ENCODE data around the gene EVI5.
"Not testable (repeated sequence)": the region's sequence is repeated elsewhere in the genome, so short reads cannot be mapped to it uniquely, and the experiment has no call there.

Gene EVI5

DNA sequence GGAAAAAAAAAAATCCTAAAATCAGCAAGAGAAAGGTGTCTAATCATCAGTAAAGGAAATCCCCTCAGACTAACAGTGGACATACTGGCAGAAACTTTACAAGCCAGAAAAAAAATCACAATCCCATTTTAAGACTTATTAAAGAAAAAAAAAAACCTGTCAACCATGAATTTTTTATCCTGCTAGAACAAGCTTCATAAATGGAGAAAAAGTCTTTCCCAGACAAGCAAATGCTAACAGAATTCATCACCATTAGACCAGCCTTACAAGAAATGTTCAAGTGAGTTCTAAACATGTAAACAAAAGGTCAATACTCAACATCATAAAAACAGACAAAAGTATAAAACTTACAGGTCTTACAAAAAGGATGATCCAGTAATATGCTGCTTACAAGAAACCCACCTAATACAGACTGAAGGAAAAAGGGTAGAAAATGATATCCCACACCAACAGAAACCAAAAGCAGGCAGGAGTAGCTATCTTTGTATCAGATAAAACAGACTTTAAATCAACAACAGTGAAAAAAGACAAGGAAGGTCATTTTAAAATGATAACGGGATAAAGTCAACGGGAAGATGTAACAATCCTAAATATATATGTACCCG is 129.6 kb downstream of the EVI5 start:
- Histone ChIP-seq H3K4me1 (ENCODE audit: control insufficient read depth, insufficient read depth, low read length) (no peaks in the 10 kb centered on the region), H3K36me3 (ENCODE audit: control insufficient read depth, insufficient read depth, low read length) (no peaks in the 10 kb centered on the region), H3K4me3 (ENCODE audit: low read depth, low read length) (no peak overlapping the region), H3K27me3 (ENCODE audit: control insufficient read depth, insufficient read depth, low read length) (no peaks in the 10 kb centered on the region), H3K9me3 (ENCODE audit: control insufficient read depth, insufficient read depth, low read length) (peaks cover 3% of the 10 kb centered on the region), H3K9ac (ENCODE audit: low read depth, low read length) (no peak overlapping the region)

DNA sequence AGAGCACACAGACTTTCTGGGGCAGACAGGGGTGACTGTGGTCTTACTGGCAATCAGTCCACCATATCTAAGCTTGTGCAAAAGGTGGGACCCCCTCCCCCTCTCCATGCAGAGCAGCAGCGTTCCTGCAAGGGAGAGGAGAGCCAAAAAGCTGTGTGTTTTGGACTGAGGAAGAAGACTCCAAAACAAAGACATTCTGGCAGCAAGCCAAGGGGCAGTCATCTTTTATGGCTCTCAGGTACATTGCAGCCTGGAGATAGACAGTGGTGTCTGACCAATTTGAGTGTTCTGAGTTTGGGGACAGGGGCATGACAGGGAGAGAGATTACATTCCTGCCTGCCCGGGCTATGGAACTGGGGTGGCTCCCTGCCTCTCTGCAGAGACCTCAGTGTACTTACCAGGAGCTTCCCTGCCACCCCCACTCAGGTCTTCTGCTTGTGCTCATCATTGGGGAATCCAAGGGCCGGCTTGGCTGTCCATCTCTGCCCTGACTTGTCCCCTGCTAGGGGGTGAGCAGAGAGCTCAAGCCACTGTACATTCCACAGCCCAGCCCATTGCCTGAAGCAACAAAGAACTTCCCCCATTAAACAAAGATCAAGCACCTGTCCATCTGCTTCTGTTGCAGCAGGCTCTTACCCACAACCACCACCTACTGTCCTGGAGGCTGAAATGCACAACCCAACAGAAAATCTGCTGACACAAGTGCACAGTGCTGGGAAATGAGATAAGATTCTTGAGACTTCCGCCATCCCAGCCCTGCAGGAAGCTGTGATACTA is 131.1 kb downstream of the EVI5 start:
- Histone ChIP-seq H3K36me3 (ENCODE audit: control insufficient read depth, insufficient read depth, low read length) (no peaks in the 10 kb centered on the region), H3K9ac (ENCODE audit: low read depth, low read length) (no peak overlapping the region), H3K4me1 (ENCODE audit: control insufficient read depth, insufficient read depth, low read length) (no peaks in the 10 kb centered on the region), H3K4me3 (ENCODE audit: low read depth, low read length) (no peak overlapping the region), H3K9me3 (ENCODE audit: control insufficient read depth, insufficient read depth, low read length) (peaks cover 3% of the 10 kb centered on the region), H3K27me3 (ENCODE audit: control insufficient read depth, insufficient read depth, low read length) (no peaks in the 10 kb centered on the region)

DNA sequence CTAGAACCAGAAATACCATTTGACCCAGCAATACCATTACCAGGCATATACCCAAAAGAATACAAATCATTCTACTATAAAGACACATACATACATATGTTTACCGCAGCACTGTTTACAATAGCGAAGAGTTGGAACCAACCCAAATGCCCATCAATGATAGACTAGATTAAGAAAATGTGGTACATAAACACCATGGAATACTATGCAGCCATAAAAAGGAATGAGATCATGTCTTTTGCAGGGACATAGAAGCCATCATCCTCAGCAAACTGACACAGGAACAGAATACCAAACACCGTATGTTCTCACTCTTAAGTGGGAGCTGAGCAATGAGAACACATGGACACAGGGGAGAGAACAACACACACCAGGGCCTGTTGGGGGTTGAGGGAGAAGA is 144.2 kb downstream of the EVI5 start:
- H3K4me1 ChIP-seq (ENCODE audit: control insufficient read depth, insufficient read depth, low read length); H3K9me3 ChIP-seq (ENCODE audit: control insufficient read depth, insufficient read depth, low read length); H3K27me3 ChIP-seq (ENCODE audit: control insufficient read depth, insufficient read depth, low read length); H3K4me3 ChIP-seq (ENCODE audit: low read depth, low read length); H3K9ac ChIP-seq (ENCODE audit: low read depth, low read length); H3K36me3 ChIP-seq (ENCODE audit: control insufficient read depth, insufficient read depth, low read length): not testable (repeated sequence)

DNA sequence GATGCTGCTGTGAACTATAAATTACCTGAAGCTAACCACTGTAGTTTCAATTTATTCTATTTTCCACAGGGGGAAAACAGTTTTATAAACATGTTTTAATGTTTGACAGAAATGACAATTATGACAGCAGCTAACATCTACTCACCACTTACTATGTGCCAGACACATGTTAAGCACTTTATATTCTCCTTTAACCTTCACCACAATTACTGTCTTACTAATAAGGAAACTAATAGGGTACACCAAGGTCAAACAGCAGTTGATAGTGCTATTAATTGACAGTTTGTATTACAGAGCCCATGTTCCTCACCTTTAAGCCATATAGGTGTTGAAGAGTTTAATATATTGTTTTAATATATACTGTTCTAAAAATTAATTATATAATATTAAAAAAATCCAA is 146.4 kb downstream of the EVI5 start:
- Histone ChIP-seq H3K4me1 (ENCODE audit: control insufficient read depth, insufficient read depth, low read length) (no peaks in the 10 kb centered on the region), H3K27me3 (ENCODE audit: control insufficient read depth, insufficient read depth, low read length) (no peaks in the 10 kb centered on the region), H3K9me3 (ENCODE audit: control insufficient read depth, insufficient read depth, low read length) (no peaks in the 10 kb centered on the region), H3K9ac (ENCODE audit: low read depth, low read length) (no peak overlapping the region), H3K4me3 (ENCODE audit: low read depth, low read length) (no peak overlapping the region), H3K36me3 (ENCODE audit: control insufficient read depth, insufficient read depth, low read length) (no peaks in the 10 kb centered on the region)

DNA sequence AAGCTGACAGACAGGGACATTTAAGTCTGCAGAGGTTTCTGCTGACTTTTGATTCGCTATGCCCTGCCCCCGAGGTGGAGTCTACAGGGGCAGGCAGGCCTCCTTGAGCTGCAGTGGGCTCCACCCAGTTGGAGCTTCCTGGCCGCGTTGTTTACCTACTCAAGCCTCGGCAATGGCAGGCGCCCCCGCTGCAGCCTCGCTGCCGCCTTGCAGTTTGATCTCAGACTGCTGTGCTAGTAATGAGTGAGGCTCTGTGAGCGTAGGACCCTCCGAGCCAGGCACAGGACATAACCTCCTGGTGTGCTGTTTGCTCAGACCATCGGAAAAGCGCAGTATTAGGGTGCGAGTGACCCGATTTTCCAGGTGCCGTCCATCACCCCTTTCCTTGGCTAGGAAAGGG is 149.7 kb downstream of the EVI5 start:
- not testable (repeated sequence) for H3K36me3 ChIP-seq (ENCODE audit: control insufficient read depth, insufficient read depth, low read length); H3K27me3 ChIP-seq (ENCODE audit: control insufficient read depth, insufficient read depth, low read length); H3K4me1 ChIP-seq (ENCODE audit: control insufficient read depth, insufficient read depth, low read length); H3K9ac ChIP-seq (ENCODE audit: low read depth, low read length); H3K4me3 ChIP-seq (ENCODE audit: low read depth, low read length); H3K9me3 ChIP-seq (ENCODE audit: control insufficient read depth, insufficient read depth, low read length)

DNA sequence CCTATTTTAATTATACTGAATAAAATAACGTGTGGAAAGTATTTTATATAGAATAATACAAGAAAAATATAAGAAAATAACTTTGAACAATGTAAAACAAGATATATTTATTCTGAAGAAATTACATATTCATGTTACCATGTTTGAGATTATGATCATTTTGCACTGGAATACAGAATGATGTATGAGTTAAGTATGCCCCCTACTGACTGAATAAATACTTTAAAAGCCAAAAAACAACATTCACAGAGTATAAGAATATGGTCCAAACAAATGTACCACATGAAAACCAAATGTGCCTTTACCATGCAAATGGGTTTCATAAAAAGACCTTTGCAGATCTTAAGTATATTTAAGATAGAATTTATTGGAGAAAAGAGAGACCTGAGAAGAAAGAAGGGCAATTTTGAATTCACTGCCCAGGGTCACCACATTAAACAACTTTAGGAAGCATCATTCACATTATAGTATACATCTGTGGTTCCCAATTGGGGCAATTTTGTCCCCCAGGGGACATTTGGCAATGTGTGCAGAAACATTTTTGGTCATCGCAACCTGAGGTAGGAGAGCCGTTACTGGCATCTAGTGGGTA is 161.6 kb downstream of the EVI5 start:
- Histone ChIP-seq H3K9ac (ENCODE audit: low read depth, low read length) (no peak overlapping the region), H3K4me1 (ENCODE audit: control insufficient read depth, insufficient read depth, low read length) (no peaks in the 10 kb centered on the region), H3K27me3 (ENCODE audit: control insufficient read depth, insufficient read depth, low read length) (no peaks in the 10 kb centered on the region), H3K4me3 (ENCODE audit: low read depth, low read length) (no peak overlapping the region), H3K9me3 (ENCODE audit: control insufficient read depth, insufficient read depth, low read length) (no peaks in the 10 kb centered on the region), H3K36me3 (ENCODE audit: control insufficient read depth, insufficient read depth, low read length) (no peaks in the 10 kb centered on the region)

DNA sequence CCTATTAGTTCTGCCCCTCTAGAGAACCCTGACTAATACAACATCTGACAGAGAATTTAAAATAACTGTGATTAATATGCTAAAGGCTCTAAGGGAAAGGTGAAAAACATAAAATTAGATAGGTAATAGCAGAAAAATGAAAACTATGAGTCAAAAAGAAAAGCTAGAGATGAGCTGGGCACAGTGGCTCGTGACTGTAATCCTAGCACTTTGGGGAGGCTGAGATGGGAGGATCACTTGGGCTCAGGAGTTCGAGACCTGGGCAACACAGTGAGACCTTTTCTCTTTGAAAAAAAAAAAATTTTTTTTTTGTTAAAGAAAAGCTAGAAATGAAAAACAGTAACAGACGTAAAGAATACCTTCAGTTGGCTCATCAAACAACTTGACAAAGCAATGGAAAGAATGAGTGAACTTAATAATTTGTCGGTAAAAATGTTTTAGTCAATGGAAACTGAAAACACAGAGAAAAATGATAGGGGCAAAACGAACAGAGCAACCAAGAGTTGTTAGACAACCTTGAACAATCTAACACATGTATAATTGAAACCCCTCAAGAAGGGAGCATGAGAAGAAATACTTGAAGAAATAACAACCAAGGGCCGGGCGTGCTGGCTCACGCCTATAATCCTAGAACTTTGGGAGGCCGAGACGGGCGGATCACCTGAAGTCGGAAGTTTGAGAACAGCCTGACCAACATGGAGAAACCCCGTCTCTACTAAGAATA is 165.3 kb downstream of the EVI5 start:
- H3K36me3 ChIP-seq (ENCODE audit: control insufficient read depth, insufficient read depth, low read length) = no peaks in the 10 kb centered on the region

DNA sequence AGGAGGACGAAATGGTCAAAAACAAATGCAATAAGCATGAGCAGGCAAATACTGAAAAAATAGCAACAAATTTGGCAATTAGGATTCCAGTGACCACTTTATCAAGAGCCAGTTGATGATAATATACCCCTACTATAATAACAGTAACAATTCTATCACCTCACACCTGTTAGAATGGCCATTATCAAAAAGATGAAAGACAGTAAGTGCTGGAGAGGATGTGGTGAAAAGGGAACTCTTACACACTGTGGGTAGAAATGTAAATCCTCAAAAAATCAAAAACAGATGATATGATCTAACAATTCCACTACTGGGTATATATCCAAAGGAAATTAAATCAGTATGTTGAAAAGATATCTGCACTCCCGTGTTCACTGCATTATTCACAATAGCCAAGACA is 183.9 kb downstream of the EVI5 start:
- Histone ChIP-seq H3K9me3 (ENCODE audit: control insufficient read depth, insufficient read depth, low read length) (no peaks in the 10 kb centered on the region), H3K9ac (ENCODE audit: low read depth, low read length) (no peak overlapping the region), H3K36me3 (ENCODE audit: control insufficient read depth, insufficient read depth, low read length) (no peaks in the 10 kb centered on the region), H3K27me3 (ENCODE audit: control insufficient read depth, insufficient read depth, low read length) (no peaks in the 10 kb centered on the region), H3K4me1 (ENCODE audit: control insufficient read depth, insufficient read depth, low read length) (no peaks in the 10 kb centered on the region), H3K4me3 (ENCODE audit: low read depth, low read length) (no peak overlapping the region)

More for the DNA sequence above, 165.3 kb downstream of the EVI5 start:
- H3K9me3 ChIP-seq (ENCODE audit: control insufficient read depth, insufficient read depth, low read length) = no peaks in the 10 kb centered on the region
- H3K27me3 ChIP-seq (ENCODE audit: control insufficient read depth, insufficient read depth, low read length) = no peaks in the 10 kb centered on the region
- H3K9ac ChIP-seq (ENCODE audit: low read depth, low read length) = no peak overlapping the region
- H3K4me3 ChIP-seq (ENCODE audit: low read depth, low read length) = no peak overlapping the region
- no peaks in the 10 kb centered on the region for H3K4me1 ChIP-seq (ENCODE audit: control insufficient read depth, insufficient read depth, low read length)

DNA sequence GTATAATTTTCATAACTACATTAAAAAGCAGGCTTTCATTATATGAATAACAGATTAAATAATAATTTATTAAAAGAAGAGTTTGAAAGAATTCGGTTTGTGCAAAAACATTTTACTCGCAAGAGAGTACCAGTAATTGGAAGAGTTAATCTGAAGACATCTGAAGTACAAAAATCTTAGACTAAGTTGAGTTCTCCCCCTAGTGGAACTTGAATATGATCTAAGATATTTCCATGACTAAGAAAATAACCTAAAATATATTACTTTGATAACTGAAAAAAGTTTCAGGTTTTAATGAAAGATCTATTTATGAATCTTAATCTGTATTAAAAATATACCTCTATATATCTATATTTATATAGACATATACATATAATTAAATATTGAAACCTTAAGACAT is 185.7 kb downstream of the EVI5 start:
- Histone ChIP-seq H3K4me3 (ENCODE audit: low read depth, low read length) (no peak overlapping the region), H3K36me3 (ENCODE audit: control insufficient read depth, insufficient read depth, low read length) (no peaks in the 10 kb centered on the region), H3K4me1 (ENCODE audit: control insufficient read depth, insufficient read depth, low read length) (no peaks in the 10 kb centered on the region), H3K27me3 (ENCODE audit: control insufficient read depth, insufficient read depth, low read length) (no peaks in the 10 kb centered on the region), H3K9ac (ENCODE audit: low read depth, low read length) (no peak overlapping the region), H3K9me3 (ENCODE audit: control insufficient read depth, insufficient read depth, low read length) (no peaks in the 10 kb centered on the region)

DNA sequence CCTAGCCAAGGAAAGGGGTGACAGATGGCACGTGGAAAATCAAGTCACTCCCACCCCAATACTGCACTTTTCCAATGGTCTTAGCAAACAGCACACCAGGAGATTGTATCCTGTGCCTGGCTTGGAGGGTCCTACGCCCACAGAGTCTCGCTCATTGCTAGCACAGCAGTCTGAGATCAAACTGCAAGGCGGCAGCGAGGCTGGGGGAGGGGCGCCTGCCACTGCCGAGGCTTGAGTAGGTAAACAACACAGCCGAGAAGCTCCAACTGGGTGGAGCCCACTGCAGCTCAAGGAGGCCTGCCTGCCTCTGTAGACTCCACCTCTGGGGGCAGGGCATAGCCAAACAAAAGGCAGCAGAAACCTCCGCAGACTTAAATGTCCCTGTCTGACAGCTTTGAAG is 195.5 kb downstream of the EVI5 start:
- H3K4me3 ChIP-seq (ENCODE audit: low read depth, low read length); H3K9ac ChIP-seq (ENCODE audit: low read depth, low read length); H3K4me1 ChIP-seq (ENCODE audit: control insufficient read depth, insufficient read depth, low read length); H3K27me3 ChIP-seq (ENCODE audit: control insufficient read depth, insufficient read depth, low read length); H3K36me3 ChIP-seq (ENCODE audit: control insufficient read depth, insufficient read depth, low read length); H3K9me3 ChIP-seq (ENCODE audit: control insufficient read depth, insufficient read depth, low read length): not testable (repeated sequence)

DNA sequence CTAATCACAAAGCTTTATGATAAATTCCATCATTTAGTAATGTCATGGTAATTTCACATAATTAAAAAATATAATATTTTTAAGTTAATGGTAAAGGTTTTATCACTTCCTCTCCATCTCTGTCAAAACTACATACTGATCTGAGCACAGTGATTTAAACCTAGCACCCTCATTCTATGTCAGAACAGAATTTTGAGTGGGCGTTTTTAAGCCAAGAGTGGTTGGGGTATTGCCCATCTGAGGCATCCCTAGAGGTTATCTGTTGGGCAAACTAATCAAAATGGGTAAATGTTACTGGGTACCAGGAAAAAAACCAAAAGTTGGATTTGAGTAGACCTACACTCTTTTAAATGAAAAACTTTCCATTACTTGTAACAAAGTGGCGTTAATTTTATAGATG is 197.5 kb downstream of the EVI5 start:
- no peaks in the 10 kb centered on the region for H3K27me3 ChIP-seq (ENCODE audit: control insufficient read depth, insufficient read depth, low read length)
- no peak overlapping the region for H3K4me3 ChIP-seq (ENCODE audit: low read depth, low read length)
- H3K9ac ChIP-seq (ENCODE audit: low read depth, low read length) = no peak overlapping the region
- peaks cover 4% of the 10 kb centered on the region for H3K9me3 ChIP-seq (ENCODE audit: control insufficient read depth, insufficient read depth, low read length)
- no peaks in the 10 kb centered on the region for H3K36me3 ChIP-seq (ENCODE audit: control insufficient read depth, insufficient read depth, low read length)
- H3K4me1 ChIP-seq (ENCODE audit: control insufficient read depth, insufficient read depth, low read length) = no peaks in the 10 kb centered on the region

DNA sequence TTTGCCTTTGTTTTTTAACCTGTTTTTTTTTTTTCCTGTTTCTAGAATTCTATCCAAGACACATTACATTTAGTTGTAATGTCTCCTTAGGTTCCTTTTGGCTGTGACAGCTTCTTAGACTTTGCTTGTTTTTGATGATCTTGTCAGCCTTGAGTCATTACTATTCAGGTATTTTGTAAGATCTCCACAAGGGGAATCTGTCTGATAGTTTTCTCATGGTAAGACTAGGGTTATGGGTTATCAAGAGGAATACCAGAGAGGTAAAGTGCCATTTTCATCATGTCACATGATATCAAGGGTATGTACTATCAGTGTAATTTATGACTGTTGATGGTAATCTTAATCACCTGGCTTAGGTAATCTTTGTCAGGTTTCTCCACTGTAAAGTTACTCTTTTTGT is 199.1 kb downstream of the EVI5 start:
- no peaks in the 10 kb centered on the region for H3K4me1 ChIP-seq (ENCODE audit: control insufficient read depth, insufficient read depth, low read length)
- H3K4me3 ChIP-seq (ENCODE audit: low read depth, low read length) = no peak overlapping the region
- no peaks in the 10 kb centered on the region for H3K27me3 ChIP-seq (ENCODE audit: control insufficient read depth, insufficient read depth, low read length)
- H3K9me3 ChIP-seq (ENCODE audit: control insufficient read depth, insufficient read depth, low read length) = peaks cover 4% of the 10 kb centered on the region
- H3K9ac ChIP-seq (ENCODE audit: low read depth, low read length) = no peak overlapping the region
- H3K36me3 ChIP-seq (ENCODE audit: control insufficient read depth, insufficient read depth, low read length) = no peaks in the 10 kb centered on the region
